ENCODE measurements around the gene ADAM10. TPM values are rescaled to one million over a fixed set of nuclear protein-coding genes. Genes with fewer than 3 reads are reported as not detected.
A peak's percentile ranks its signal among the peaks of the same experiment; 100 is the strongest.
"Not testable (repeated sequence)": the region's sequence is repeated elsewhere in the genome, so short reads cannot be mapped to it uniquely, and the experiment has no call there.

Gene ADAM10
- polyA plus RNA-seq (ENCODE audit: insufficient read length in 4 of 4) = 100 to 1,000 TPM; 225 to 273 (median 240) TPM

GRCh38 chr15:58749532-58750337 is at the start of gene ADAM10:
ADAM10 (minus strand) TSS chr15:58749707; CDS start chr15:58749534, 173 bp downstream.
- peak; percentile 92 to 99 (median 98) for DNase-seq (ENCODE audit: low read depth in 4 of 4, low spot score in 2 of 4)

GRCh38 chr15:58797505-58797904 is 48.0 kb upstream of the ADAM10 start:
- no peak for DNase-seq (ENCODE audit: low read depth in 4 of 4, low spot score in 2 of 4)

GRCh38 chr15:58795825-58796224 is 46.3 kb upstream of the ADAM10 start:
- no peak for DNase-seq (ENCODE audit: low read depth in 4 of 4, low spot score in 2 of 4)

- no peak for DNase-seq (ENCODE audit: low read depth in 4 of 4, low spot score in 2 of 4)
Observed at GRCh38 chr15:58793862-58794261, 44.4 kb upstream of the ADAM10 start.

GRCh38 chr15:58788056-58788710 is 38.7 kb upstream of the ADAM10 start:
- no peak for DNase-seq (ENCODE audit: low read depth in 4 of 4, low spot score in 2 of 4)

GRCh38 chr15:58785355-58785754 is 35.8 kb upstream of the ADAM10 start:
- no peak for DNase-seq (ENCODE audit: low read depth in 4 of 4, low spot score in 2 of 4)

- no peak for DNase-seq (ENCODE audit: low read depth in 4 of 4, low spot score in 2 of 4)
Observed at GRCh38 chr15:58779554-58779953, 30.0 kb upstream of the ADAM10 start.

GRCh38 chr15:58777107-58777506 is 27.6 kb upstream of the ADAM10 start:
- no peak for DNase-seq (ENCODE audit: low read depth in 4 of 4, low spot score in 2 of 4)

- no peak for DNase-seq (ENCODE audit: low read depth in 4 of 4, low spot score in 2 of 4)
Observed at GRCh38 chr15:58775402-58775801, 25.9 kb upstream of the ADAM10 start.

GRCh38 chr15:58773024-58773423 is 23.5 kb upstream of the ADAM10 start:
- no peak for DNase-seq (ENCODE audit: low read depth in 4 of 4, low spot score in 2 of 4)

GRCh38 chr15:58771621-58772250 is 22.2 kb upstream of the ADAM10 start:
- peak in 3 of 4 donors; percentile 27 to 67 (median 61) for DNase-seq (ENCODE audit: low read depth in 4 of 4, low spot score in 2 of 4)

- peak; percentile 97 to 98 (median 97) for DNase-seq (ENCODE audit: low read depth in 4 of 4, low spot score in 2 of 4)
Observed at GRCh38 chr15:58770857-58771620, 21.5 kb upstream of the ADAM10 start, which contains the start of gene MINDY2. MINDY2 (plus strand) TSS chr15:58771302; CDS start chr15:58771396, 94 bp downstream.

- no peak for DNase-seq (ENCODE audit: low read depth in 4 of 4, low spot score in 2 of 4)
Observed at GRCh38 chr15:58770519-58770856, 21.0 kb upstream of the ADAM10 start.

GRCh38 chr15:58768601-58769004 is 19.1 kb upstream of the ADAM10 start:
- DNase-seq (ENCODE audit: low read depth in 4 of 4, low spot score in 2 of 4) = not testable (repeated sequence)

- DNase-seq (ENCODE audit: low read depth in 4 of 4, low spot score in 2 of 4) = no peak
Observed at GRCh38 chr15:58766290-58766689, 16.8 kb upstream of the ADAM10 start.

- no peak for DNase-seq (ENCODE audit: low read depth in 4 of 4, low spot score in 2 of 4)
Observed at GRCh38 chr15:58764468-58764867, 15.0 kb upstream of the ADAM10 start.

GRCh38 chr15:58762731-58763130 is 13.2 kb upstream of the ADAM10 start:
- no peak for DNase-seq (ENCODE audit: low read depth in 4 of 4, low spot score in 2 of 4)

- DNase-seq (ENCODE audit: low read depth in 4 of 4, low spot score in 2 of 4) = no peak
Observed at GRCh38 chr15:58762285-58762684, 12.8 kb upstream of the ADAM10 start.

GRCh38 chr15:58761010-58761388 is 11.5 kb upstream of the ADAM10 start:
- DNase-seq (ENCODE audit: low read depth in 4 of 4, low spot score in 2 of 4) = no peak

- no peak for DNase-seq (ENCODE audit: low read depth in 4 of 4, low spot score in 2 of 4)
Observed at GRCh38 chr15:58760385-58761009, 11.0 kb upstream of the ADAM10 start.
